HL-60 (cell line): ENCODE data around the gene AGAP1.

Source experiments
- DNase-seq, 2 experiments: peaks; one replicate each; pipeline ENCODE4 v3.0.0-alpha.2; 2010 to 2020; ENCODE audit warnings: low read depth in 1 of 2, low spot score in 1 of 2
- H3K27ac ChIP-seq: fragments of 250-450 bp; sonication (Bioruptor Pico); replicated peaks from 2 replicates; pipeline ENCODE4 v1.5.1; 2020; ENCODE audit warnings: mild to moderate bottlenecking, moderate library complexity
- H3K27me3 ChIP-seq: fragments of 250-450 bp; sonication (Bioruptor Pico); 2 replicates; pipeline ENCODE4 v1.5.1; 2021; ENCODE audit warnings: mild to moderate bottlenecking, moderate library complexity; ENCODE audit not compliant: insufficient read depth, poor library complexity, severe bottlenecking
- H3K4me3 ChIP-seq: replicated peaks from 2 replicates; pipeline ENCODE4 v1.5.1; 2011; ENCODE audit warnings: mild to moderate bottlenecking, control low read depth, low read length; ENCODE audit not compliant: insufficient read depth
- GABPA ChIP-seq: IDR thresholded peaks from 2 replicates; pipeline ENCODE4 v1.6.1; 2012; ENCODE audit warnings: low read depth
- POLR2AphosphoS5 ChIP-seq: IDR thresholded peaks from 2 replicates; pipeline ENCODE4 v1.6.1; 2012; ENCODE audit warnings: low read depth
- REST ChIP-seq: IDR thresholded peaks from 2 replicates; pipeline ENCODE4 v1.6.1; 2012; ENCODE audit warnings: low read depth; ENCODE audit not compliant: insufficient replicate concordance
- SPI1 ChIP-seq: IDR thresholded peaks from 2 replicates; pipeline ENCODE4 v1.6.1; 2012; ENCODE audit warnings: low read depth, mild to moderate bottlenecking, borderline replicate concordance
- TF ChIP-seq, protein P1 (sequence below): IDR thresholded peaks from one replicate; pipeline ENCODE4 v1.5.1; 2011; ENCODE audit warnings: low read length, control low read depth, inconsistent platforms; ENCODE audit not compliant: insufficient read depth

AGAP1 gene

DNA sequence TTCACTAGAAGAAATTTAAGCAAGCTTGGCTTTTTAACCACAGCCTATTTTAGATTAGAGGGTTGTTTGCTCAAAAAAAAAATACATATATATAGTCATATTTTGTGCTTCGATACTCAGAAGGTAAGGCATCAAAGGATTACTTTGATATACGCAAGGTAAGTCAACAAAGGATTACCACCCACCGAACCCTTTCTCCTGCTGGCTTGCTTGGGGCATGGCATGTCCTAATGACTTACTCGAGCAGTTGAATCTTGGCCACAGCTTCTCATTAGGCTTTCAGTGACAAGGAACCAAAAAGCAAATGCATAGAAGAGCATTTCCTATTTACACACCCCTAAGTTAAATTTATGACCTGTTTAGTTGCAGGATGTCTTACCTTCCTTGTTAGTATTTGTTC, 295.7 kb downstream of the AGAP1 start:
- TF ChIP-seq, protein P1, sequence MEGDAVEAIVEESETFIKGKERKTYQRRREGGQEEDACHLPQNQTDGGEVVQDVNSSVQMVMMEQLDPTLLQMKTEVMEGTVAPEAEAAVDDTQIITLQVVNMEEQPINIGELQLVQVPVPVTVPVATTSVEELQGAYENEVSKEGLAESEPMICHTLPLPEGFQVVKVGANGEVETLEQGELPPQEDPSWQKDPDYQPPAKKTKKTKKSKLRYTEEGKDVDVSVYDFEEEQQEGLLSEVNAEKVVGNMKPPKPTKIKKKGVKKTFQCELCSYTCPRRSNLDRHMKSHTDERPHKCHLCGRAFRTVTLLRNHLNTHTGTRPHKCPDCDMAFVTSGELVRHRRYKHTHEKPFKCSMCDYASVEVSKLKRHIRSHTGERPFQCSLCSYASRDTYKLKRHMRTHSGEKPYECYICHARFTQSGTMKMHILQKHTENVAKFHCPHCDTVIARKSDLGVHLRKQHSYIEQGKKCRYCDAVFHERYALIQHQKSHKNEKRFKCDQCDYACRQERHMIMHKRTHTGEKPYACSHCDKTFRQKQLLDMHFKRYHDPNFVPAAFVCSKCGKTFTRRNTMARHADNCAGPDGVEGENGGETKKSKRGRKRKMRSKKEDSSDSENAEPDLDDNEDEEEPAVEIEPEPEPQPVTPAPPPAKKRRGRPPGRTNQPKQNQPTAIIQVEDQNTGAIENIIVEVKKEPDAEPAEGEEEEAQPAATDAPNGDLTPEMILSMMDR = no peak
- TF ChIP-seq REST = no peak
- TF ChIP-seq SPI1 = no peak
- TF ChIP-seq GABPA = no peak
- Histone ChIP-seq H3K4me3 (no peak overlapping the region), H3K27ac (no peak overlapping the region), H3K27me3 (no peaks in the 10 kb centered on the region)
- no peak for DNase-seq

GRCh38 chr2:235793163-235793752, 299.4 kb downstream of the AGAP1 start:
- Histone ChIP-seq H3K27me3 (no peaks in the 10 kb centered on the region), H3K4me3 (no peak overlapping the region), H3K27ac (no peak overlapping the region)
- DNase-seq = no peak
- TF ChIP-seq POLR2AphosphoS5 (no peak), REST (no peak), GABPA (no peak), SPI1 (no peak)
- TF ChIP-seq, protein P1 = no peak

DNA sequence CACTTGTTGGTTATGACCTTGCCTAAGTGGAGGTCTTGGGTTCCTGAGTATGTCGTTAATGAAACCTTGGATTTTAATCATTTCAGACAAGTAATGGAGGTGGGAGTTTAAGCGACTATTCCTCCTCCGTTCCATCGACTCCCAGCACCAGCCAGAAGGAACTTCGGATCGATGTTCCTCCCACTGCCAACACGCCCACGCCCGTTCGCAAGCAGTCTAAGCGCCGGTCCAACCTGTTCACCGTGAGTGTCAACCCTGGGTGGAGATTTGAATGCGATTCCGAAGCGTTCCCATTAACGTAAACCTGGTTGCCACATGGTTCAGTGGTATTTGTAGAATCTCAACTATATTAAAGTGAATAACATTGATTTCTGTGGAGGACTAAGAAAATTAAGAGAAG, 305.4 kb downstream of the AGAP1 start:
- H3K4me3 ChIP-seq = no peak overlapping the region
- no peaks in the 10 kb centered on the region for H3K27me3 ChIP-seq
- TF ChIP-seq POLR2AphosphoS5 = no peak
- TF ChIP-seq, protein P1 = no peak
- TF ChIP-seq REST = no peak
- no peak for TF ChIP-seq GABPA
- no peak for TF ChIP-seq SPI1
- no peak for DNase-seq
- no peak overlapping the region for H3K27ac ChIP-seq
